ENCODE data around the gene SEMA3G. TPM values are rescaled to one million over a fixed set of nuclear protein-coding genes. Genes with fewer than 3 reads are reported as not detected.
A peak's percentile ranks its signal among the peaks of the same experiment; 100 is the strongest.

SEMA3G gene
- total RNA-seq, 1 donor from 2014 or later = 4.7 TPM

DNA sequence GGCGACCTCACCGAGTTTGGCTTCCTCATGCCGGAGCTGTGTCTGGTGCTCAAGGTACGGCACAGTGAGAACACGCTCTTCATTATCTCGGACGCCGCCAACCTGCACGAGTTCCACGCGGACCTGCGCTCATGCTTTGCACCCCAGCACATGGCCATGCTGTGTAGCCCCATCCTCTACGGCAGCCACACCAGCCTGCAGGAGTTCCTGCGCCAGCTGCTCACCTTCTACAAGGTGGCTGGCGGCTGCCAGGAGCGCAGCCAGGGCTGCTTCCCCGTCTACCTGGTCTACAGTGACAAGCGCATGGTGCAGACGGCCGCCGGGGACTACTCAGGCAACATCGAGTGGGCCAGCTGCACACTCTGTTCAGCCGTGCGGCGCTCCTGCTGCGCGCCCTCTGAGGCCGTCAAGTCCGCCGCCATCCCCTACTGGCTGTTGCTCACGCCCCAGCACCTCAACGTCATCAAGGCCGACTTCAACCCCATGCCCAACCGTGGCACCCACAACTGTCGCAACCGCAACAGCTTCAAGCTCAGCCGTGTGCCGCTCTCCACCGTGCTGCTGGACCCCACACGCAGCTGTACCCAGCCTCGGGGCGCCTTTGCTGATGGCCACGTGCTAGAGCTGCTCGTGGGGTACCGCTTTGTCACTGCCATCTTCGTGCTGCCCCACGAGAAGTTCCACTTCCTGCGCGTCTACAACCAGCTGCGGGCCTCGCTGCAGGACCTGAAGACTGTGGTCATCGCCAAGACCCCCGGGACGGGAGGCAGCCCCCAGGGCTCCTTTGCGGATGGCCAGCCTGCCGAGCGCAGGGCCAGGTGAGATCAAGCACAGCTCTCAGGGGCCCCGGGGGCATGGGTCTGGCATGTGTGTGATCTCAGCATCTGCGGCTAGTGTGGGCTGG lies 43.1 kb upstream of the SEMA3G start:
- Histone ChIP-seq H3K27ac (ENCODE audit: low read depth, low read length) (no peak overlapping the region), H3K4me3 (ENCODE audit: low read length in 3 of 3) (no peak overlapping the region), H3K9me3 (ENCODE audit: control insufficient read depth in 3 of 3, low read length in 3 of 3) (no peaks in the 10 kb centered on the region), H3K36me3 (ENCODE audit: control insufficient read depth in 3 of 3, insufficient read depth in 3 of 3, low read length in 3 of 3) (peaks cover 75 to 76% (median 75%) of the 10 kb centered on the region in 3 donors), H3K4me1 (ENCODE audit: control insufficient read depth in 3 of 3, insufficient read depth in 3 of 3, low read length in 3 of 3) (peaks cover 38 to 59% (median 51%) of the 10 kb centered on the region in 3 donors), H3K9ac (ENCODE audit: low read depth in 1 of 3, low read length in 3 of 3) (no peak overlapping the region), H3K27me3 (ENCODE audit: control insufficient read depth in 3 of 3, insufficient read depth in 3 of 3, low read length in 3 of 3) (no peaks in the 10 kb centered on the region)

DNA sequence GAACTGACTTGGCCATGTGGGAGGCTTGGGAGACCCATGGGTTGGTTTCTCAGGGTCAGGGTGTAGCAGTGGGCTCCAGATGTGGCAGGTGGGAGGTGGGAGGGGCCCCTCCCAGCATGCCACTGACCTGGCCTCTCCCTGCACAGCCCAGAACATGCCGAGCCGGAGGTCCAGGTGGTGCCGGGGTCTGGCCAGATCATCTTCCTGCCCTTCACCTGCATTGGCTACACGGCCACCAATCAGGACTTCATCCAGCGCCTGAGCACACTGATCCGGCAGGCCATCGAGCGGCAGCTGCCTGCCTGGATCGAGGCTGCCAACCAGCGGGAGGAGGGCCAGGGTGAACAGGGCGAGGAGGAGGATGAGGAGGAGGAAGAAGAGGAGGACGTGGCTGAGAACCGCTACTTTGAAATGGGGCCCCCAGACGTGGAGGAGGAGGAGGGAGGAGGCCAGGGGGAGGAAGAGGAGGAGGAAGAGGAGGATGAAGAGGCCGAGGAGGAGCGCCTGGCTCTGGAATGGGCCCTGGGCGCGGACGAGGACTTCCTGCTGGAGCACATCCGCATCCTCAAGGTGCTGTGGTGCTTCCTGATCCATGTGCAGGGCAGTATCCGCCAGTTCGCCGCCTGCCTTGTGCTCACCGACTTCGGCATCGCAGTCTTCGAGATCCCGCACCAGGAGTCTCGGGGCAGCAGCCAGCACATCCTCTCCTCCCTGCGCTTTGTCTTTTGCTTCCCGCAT lies 42.3 kb upstream of the SEMA3G start:
- no peak overlapping the region for H3K27ac ChIP-seq (ENCODE audit: low read depth, low read length)
- no peaks in the 10 kb centered on the region for H3K9me3 ChIP-seq (ENCODE audit: control insufficient read depth in 3 of 3, low read length in 3 of 3)
- H3K4me3 ChIP-seq (ENCODE audit: low read length in 3 of 3) = no peak overlapping the region
- no peaks in the 10 kb centered on the region for H3K27me3 ChIP-seq (ENCODE audit: control insufficient read depth in 3 of 3, insufficient read depth in 3 of 3, low read length in 3 of 3)
- H3K4me1 ChIP-seq (ENCODE audit: control insufficient read depth in 3 of 3, insufficient read depth in 3 of 3, low read length in 3 of 3) = peaks cover 42 to 55% (median 43%) of the 10 kb centered on the region in 3 donors
- H3K36me3 ChIP-seq (ENCODE audit: control insufficient read depth in 3 of 3, insufficient read depth in 3 of 3, low read length in 3 of 3) = peaks cover 73 to 77% (median 76%) of the 10 kb centered on the region in 3 donors
- H3K9ac ChIP-seq (ENCODE audit: low read depth in 1 of 3, low read length in 3 of 3) = no peak overlapping the region

DNA sequence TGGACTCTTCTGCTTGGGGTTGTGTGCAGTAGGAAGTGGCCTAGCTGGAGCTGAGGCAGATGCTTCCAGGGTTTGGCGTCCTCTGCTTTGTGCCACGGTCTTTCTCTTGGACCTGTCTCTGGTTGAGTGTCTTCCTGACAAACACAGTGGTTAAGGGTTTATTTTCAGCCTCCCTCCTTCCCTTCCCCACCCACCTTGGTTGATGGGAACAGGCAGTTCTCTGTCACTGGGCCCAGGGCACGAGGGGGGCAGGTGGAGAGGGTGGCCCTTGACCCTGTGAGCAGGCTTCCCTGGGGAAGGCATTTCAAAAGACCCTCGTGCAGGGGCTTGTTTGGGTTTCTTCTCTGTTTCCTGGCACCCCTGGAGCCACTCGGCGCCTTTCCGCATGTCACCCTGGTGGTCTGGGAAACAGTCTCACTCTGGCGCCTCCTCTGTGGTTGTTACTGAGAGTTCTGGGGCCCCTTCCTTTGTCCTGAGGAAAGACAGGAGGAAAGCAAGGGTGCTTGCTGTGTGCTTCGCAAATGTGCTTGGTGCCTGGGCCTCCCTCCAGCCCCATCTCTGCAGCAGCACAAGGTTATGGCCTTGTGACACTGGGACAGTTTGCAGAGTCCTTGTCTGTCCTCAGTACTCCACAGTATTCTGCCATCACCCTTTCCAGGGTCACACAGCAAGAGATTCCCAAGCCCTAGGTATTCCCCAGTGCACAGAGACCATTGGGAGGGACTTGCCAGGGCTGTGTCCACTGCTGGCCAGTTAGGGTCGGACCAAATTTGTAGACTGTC lies 40.0 kb upstream of the SEMA3G start:
- H3K9ac ChIP-seq (ENCODE audit: low read depth in 1 of 3, low read length in 3 of 3) = peak overlapping the region in 2 of 3 donors; percentile 33 to 60
- no peak overlapping the region for H3K27ac ChIP-seq (ENCODE audit: low read depth, low read length)

DNA sequence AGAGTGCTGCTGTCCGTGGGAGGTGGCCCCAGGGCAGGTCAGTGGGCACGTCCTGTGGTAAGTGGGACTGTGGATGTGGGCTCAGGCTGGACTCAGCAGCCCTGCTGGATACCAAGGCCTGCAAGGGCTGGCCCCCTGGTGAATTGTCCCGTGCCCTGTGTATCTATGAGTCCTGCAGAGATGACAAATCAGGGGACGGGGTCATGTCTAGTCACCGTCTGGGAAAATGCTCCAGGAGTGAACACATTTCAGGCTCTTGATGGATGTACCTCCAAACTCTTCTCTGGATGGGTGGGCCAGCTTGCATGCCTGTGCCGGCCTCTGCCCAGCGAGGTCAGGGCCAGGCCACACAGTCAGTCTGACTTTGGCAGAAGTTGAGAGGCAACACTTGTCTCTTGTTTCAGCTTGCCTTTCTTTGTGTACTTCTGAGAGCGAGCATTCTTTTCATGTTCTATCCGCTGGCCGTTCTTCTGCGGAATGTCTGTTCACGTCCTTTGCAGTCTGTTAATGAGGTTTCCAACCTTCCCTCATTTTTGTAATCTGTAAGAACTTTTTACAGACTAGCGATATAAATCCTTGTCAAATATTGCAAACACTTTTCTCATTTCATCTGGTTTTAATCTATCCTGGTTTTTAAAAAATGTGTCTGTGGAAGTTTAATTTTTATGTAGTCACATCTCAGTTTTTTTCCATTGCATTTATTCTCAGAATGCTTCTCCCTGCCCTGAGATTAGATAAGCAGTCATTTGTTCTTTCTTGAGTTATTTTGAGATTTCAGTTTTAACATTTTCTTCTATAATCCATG lies 38.9 kb upstream of the SEMA3G start:
- H3K9ac ChIP-seq (ENCODE audit: low read depth in 1 of 3, low read length in 3 of 3) = peak overlapping the region in 2 of 3 donors; percentile 45 to 54
- H3K4me3 ChIP-seq (ENCODE audit: low read length in 3 of 3) = no peak overlapping the region
- no peaks in the 10 kb centered on the region for H3K9me3 ChIP-seq (ENCODE audit: control insufficient read depth in 3 of 3, low read length in 3 of 3)
- H3K4me1 ChIP-seq (ENCODE audit: control insufficient read depth in 3 of 3, insufficient read depth in 3 of 3, low read length in 3 of 3) = peaks cover 15 to 27% (median 25%) of the 10 kb centered on the region in 3 donors
- no peaks in the 10 kb centered on the region for H3K27me3 ChIP-seq (ENCODE audit: control insufficient read depth in 3 of 3, insufficient read depth in 3 of 3, low read length in 3 of 3)
- H3K36me3 ChIP-seq (ENCODE audit: control insufficient read depth in 3 of 3, insufficient read depth in 3 of 3, low read length in 3 of 3) = peaks cover 73 to 80% (median 78%) of the 10 kb centered on the region in 3 donors
- peak overlapping the region; percentile 10 for H3K27ac ChIP-seq (ENCODE audit: low read depth, low read length)

More for the DNA sequence above, 40.0 kb upstream of the SEMA3G start:
- peaks cover 73 to 77% (median 75%) of the 10 kb centered on the region in 3 donors for H3K36me3 ChIP-seq (ENCODE audit: control insufficient read depth in 3 of 3, insufficient read depth in 3 of 3, low read length in 3 of 3)
- no peaks in the 10 kb centered on the region for H3K9me3 ChIP-seq (ENCODE audit: control insufficient read depth in 3 of 3, low read length in 3 of 3)
- H3K4me1 ChIP-seq (ENCODE audit: control insufficient read depth in 3 of 3, insufficient read depth in 3 of 3, low read length in 3 of 3) = peaks cover 23 to 34% (median 30%) of the 10 kb centered on the region in 3 donors
- no peaks in the 10 kb centered on the region for H3K27me3 ChIP-seq (ENCODE audit: control insufficient read depth in 3 of 3, insufficient read depth in 3 of 3, low read length in 3 of 3)
- no peak overlapping the region for H3K4me3 ChIP-seq (ENCODE audit: low read length in 3 of 3)

DNA sequence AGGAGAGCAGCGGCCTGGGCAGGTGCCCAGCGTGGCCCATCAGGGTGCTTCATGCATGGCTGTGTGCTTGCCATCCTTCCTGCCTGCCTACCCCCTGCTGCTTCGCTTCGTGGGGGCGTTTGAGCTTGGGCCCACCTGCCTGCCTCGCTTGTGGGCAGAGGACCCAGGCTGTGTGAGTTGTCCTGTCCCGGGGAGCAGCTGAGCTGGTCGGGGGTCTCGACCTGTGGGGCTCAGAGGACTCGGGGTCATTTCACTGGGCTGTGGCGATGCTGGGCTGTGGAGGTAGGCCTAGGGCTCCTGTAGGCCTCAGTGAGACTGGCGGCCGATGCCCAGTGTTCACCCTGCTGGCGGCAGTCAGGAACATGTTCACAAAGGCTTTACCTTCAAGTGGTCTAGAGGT lies 38.2 kb upstream of the SEMA3G start:
- Histone ChIP-seq H3K9me3 (ENCODE audit: control insufficient read depth in 3 of 3, low read length in 3 of 3) (no peaks in the 10 kb centered on the region), H3K27me3 (ENCODE audit: control insufficient read depth in 3 of 3, insufficient read depth in 3 of 3, low read length in 3 of 3) (no peaks in the 10 kb centered on the region), H3K4me3 (ENCODE audit: low read length in 3 of 3) (no peak overlapping the region), H3K27ac (ENCODE audit: low read depth, low read length) (peak overlapping the region; percentile 10), H3K36me3 (ENCODE audit: control insufficient read depth in 3 of 3, insufficient read depth in 3 of 3, low read length in 3 of 3) (peaks cover 75 to 82% (median 78%) of the 10 kb centered on the region in 3 donors), H3K4me1 (ENCODE audit: control insufficient read depth in 3 of 3, insufficient read depth in 3 of 3, low read length in 3 of 3) (peaks cover 15 to 27% (median 25%) of the 10 kb centered on the region in 3 donors), H3K9ac (ENCODE audit: low read depth in 1 of 3, low read length in 3 of 3) (peak overlapping the region in 1 of 3 donors; percentile 45)

DNA sequence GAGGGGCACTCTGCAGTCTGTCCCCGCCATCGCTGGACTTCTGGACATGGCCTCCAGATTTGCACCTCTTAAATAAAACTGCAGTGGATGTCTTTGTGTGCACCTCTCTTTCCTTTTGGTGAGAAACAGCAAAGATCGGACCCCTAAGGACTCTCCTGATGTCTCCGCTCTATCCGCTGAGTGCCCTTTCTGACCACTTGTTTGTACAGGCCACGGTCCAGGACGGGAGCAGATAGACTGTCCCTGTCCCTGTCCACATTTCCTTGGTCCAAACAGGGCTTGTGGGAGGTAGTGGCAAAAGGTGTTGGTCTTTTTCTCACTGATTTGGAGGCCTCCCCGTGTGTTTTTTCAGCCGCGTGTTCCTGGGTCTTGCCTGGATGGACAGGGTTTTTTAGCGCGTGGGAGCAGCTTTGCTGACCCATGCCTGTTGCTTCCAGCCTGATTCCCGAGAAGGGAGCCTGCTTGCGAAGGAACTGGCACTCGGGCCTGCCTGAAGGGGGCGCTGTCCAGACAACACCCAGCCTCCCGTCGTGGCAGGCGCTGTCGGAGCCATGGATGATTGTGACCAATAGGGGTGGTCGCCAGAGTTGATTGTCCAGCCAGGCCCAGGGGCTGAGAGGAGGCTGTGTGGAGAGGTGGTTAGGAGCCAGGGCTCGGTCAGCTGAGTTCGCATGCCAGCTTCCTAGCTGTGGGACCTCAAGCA lies 37.1 kb upstream of the SEMA3G start:
- Histone ChIP-seq H3K27me3 (ENCODE audit: control insufficient read depth in 3 of 3, insufficient read depth in 3 of 3, low read length in 3 of 3) (no peaks in the 10 kb centered on the region), H3K9ac (ENCODE audit: low read depth in 1 of 3, low read length in 3 of 3) (no peak overlapping the region), H3K27ac (ENCODE audit: low read depth, low read length) (no peak overlapping the region), H3K4me1 (ENCODE audit: control insufficient read depth in 3 of 3, insufficient read depth in 3 of 3, low read length in 3 of 3) (peaks cover 15 to 27% (median 25%) of the 10 kb centered on the region in 3 donors), H3K4me3 (ENCODE audit: low read length in 3 of 3) (no peak overlapping the region), H3K36me3 (ENCODE audit: control insufficient read depth in 3 of 3, insufficient read depth in 3 of 3, low read length in 3 of 3) (peaks cover 77 to 83% (median 78%) of the 10 kb centered on the region in 3 donors), H3K9me3 (ENCODE audit: control insufficient read depth in 3 of 3, low read length in 3 of 3) (no peaks in the 10 kb centered on the region)

DNA sequence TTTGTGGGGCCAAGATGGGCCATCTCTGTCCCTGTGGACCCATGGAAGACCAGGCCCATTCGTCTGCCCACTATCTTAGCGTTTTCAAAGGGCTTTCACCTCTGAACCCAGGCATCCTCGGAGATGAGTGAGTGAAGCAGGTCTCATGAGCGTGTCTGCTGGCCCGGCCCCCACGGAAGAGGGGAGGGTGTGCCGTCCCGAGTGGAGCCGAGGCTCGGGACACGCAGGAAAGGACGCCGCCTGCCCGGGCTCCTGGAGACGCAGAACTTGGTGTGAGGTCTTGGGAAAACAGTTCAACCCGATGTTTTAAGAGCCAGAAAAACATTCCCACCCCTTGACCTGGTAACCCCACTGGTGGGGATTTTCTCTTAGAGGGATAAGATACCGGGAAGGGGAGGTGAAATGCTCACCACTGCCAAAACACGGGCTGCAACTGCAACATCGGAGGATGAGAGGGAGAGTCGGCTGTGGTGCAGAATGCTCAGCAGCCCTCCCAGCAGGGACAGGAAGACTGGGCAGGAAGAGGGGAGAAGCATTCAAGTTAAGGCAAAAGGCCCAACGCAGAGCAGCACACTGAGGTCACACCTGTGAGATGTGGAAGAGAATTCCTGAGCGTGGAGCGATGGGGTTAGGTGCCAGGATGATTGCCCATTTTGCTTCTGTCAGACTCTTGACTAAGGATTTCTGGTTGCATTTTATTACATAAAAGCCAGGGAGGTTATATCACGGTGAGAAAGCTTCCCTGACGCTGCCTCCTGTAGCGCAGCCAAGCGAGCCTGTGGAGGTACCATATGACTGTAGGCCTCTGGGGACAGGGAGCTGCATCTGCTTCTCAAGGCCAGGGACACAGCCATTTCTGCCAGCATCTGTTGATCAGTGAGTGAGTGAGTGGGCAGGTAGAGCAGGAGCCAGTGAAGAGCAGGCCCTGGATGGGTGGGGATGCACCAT lies 36.1 kb upstream of the SEMA3G start:
- Histone ChIP-seq H3K36me3 (ENCODE audit: control insufficient read depth in 3 of 3, insufficient read depth in 3 of 3, low read length in 3 of 3) (peaks cover 77 to 82% (median 79%) of the 10 kb centered on the region in 3 donors), H3K9ac (ENCODE audit: low read depth in 1 of 3, low read length in 3 of 3) (peak overlapping the region in 1 of 3 donors; percentile 20), H3K4me3 (ENCODE audit: low read length in 3 of 3) (no peak overlapping the region), H3K9me3 (ENCODE audit: control insufficient read depth in 3 of 3, low read length in 3 of 3) (no peaks in the 10 kb centered on the region), H3K4me1 (ENCODE audit: control insufficient read depth in 3 of 3, insufficient read depth in 3 of 3, low read length in 3 of 3) (peaks cover 15 to 27% (median 25%) of the 10 kb centered on the region in 3 donors), H3K27ac (ENCODE audit: low read depth, low read length) (no peak overlapping the region), H3K27me3 (ENCODE audit: control insufficient read depth in 3 of 3, insufficient read depth in 3 of 3, low read length in 3 of 3) (no peaks in the 10 kb centered on the region)
